ENCODE results near the gene ADCY7. TPM values are rescaled to one million over a fixed set of nuclear protein-coding genes. Genes with fewer than 3 reads are reported as not detected.
A peak's percentile ranks its signal among the peaks of the same experiment; 100 is the strongest.

The ADCY7 gene
- total RNA-seq, 1 donor from 2014 or later = 128 TPM

GRCh38 chr16:50326264-50326663, 59.9 kb downstream of the ADCY7 start:
- Mint-ChIP-seq H3K27me3 (no peaks in the 10 kb centered on the region), H3K4me3 (no peak overlapping the region), H3K4me1 (peaks cover 46% of the 10 kb centered on the region), H3K36me3 (ENCODE audit: low read depth) (peaks cover 82% of the 10 kb centered on the region), H3K27ac (no peak overlapping the region), H3K9me3 (no peaks in the 10 kb centered on the region)
- DNase-seq (no peak), ATAC-seq (ENCODE audit: low read depth) (no peak)
- POLR2A ChIA-PET = no interaction called here
- no peak for TF ChIP-seq CTCF (IDR thresholded peaks at IDR 0.05)
- CTCF ChIA-PET = interaction anchor here (0.9 to 6.7 kb wide), 17 partner anchors 8 to 480 kb away, joined by 3 to 117 read pairs (median 9); partner anchors contain the start of genes ADCY7 and CNEP1R1
- intact Hi-C loops (cut with micrococcal nuclease) = loop anchor here (2.0 to 5.0 kb wide), 5 partner anchors 13 to 79 kb away; partner anchors contain the start of gene BRD7

- ATAC-seq (ENCODE audit: low read depth) (peak; percentile 80), DNase-seq (no peak)
- Mint-ChIP-seq H3K27me3 (no peaks in the 10 kb centered on the region), H3K36me3 (ENCODE audit: low read depth) (peaks cover 83% of the 10 kb centered on the region), H3K4me3 (no peak overlapping the region), H3K9me3 (no peaks in the 10 kb centered on the region), H3K27ac (peak overlapping the region; percentile 68), H3K4me1 (peaks cover 53% of the 10 kb centered on the region)
- intact Hi-C loops (cut with micrococcal nuclease) = loop anchor here (1.0 to 5.0 kb wide), 9 partner anchors 8 to 420 kb away; partner anchors contain the start of gene BRD7
- TF ChIP-seq CTCF (IDR thresholded peaks at IDR 0.05) = no peak
- POLR2A ChIA-PET = interaction anchor here (1.0 to 1.4 kb wide), 4 partner anchors 11 to 53 kb away, joined by 3 to 9 read pairs (median 5); no protein-coding TSS in a partner anchor
- CTCF ChIA-PET = interaction anchor here (0.6 to 6.7 kb wide), 26 partner anchors 9 to 479 kb away, joined by 3 to 117 read pairs (median 6); partner anchors contain the start of genes ADCY7 and CNEP1R1
These were observed 60.6 kb downstream of the ADCY7 start for GRCh38 chr16:50326835-50327465.

DNA sequence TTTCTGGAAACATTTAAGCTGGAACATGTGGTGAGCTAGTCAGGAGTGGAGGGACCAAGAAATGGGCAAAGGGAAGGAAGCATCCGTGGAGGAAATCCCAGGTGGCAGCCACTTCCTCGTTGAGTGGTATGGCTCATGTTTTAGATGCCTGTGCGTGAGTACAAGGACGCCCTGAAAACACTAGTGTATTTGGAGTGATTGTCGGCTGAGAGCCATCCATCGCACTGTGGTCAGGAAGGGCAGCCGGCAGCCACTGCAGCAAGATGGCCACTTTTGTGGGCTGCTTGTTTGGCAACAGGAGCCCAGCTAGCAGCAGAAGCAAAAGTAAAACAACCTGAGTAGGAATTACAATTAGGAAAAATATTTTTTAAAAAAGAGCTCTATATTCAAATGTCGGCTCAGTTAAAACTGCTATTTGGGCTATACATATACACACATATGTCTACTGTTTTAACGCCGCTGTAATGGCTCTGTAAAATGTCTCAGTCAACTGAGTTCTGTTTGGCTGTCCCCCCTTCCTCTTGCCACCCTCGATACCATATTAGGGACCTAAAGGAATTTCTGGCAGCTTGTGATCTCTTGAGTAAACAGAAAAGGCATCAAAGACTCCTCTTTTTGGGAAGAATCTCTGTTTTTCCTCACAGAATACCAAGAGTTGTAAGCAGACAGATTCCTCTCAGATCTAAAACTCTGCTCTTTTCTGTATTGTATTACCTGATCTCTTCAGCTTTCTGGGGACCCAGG, 63.3 kb downstream of the ADCY7 start:
- ChIA-PET CTCF (interaction anchor here (0.7 to 6.7 kb wide), 4 partner anchors 25 to 336 kb away, joined by 3 to 117 read pairs (median 20); no protein-coding TSS in a partner anchor), POLR2A (interaction anchor here (0.8 to 1.5 kb wide), 2 partner anchors 9 to 55 kb away, joined by 4 to 5 read pairs; no protein-coding TSS in a partner anchor)
- intact Hi-C loops (cut with micrococcal nuclease) = loop anchor here (5.0 kb wide), 2 partner anchors 38 to 47 kb away; partner anchors contain the start of gene BRD7
- no peaks in the 10 kb centered on the region for H3K27me3 Mint-ChIP-seq
- H3K27ac Mint-ChIP-seq = peak overlapping the region; percentile 87
- peaks cover 4% of the 10 kb centered on the region for H3K9me3 Mint-ChIP-seq
- peaks cover 83% of the 10 kb centered on the region for H3K36me3 Mint-ChIP-seq (ENCODE audit: low read depth)
- TF ChIP-seq CTCF (IDR thresholded peaks at IDR 0.05) = no peak
- ATAC-seq (ENCODE audit: low read depth) (no peak), DNase-seq (no peak)
- H3K4me3 Mint-ChIP-seq = peak overlapping the region; percentile 19
- H3K4me1 Mint-ChIP-seq = peaks cover 66% of the 10 kb centered on the region

DNA sequence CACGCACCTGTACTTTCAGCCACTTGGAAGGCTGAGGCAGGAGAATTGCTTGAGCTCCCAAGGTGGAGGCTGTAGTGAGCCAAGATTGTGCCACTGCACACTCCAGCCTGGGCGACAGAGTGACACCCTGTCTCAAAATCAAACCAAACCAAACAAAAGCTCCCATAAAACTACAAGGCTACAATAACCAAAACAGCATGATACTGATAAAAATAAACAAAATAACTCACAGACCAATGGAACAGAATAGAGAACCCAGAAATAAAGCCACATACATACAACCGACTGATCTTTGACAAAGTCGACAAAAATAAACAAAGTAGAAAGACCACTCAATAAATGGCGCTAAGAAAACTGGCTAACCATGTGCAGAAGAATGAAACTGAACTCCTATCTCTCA, 65.2 kb downstream of the ADCY7 start:
- H3K9me3 Mint-ChIP-seq = peaks cover 4% of the 10 kb centered on the region
- intact Hi-C loops (cut with micrococcal nuclease) = no loop called here
- no peak overlapping the region for H3K4me3 Mint-ChIP-seq
- ATAC-seq (ENCODE audit: low read depth) (no peak), DNase-seq (no peak)
- H3K27me3 Mint-ChIP-seq = no peaks in the 10 kb centered on the region
- ChIA-PET CTCF (interaction anchor here (0.7 kb wide), 1 partner anchor 424 kb away, joined by 3 read pairs; no protein-coding TSS in a partner anchor), POLR2A (no interaction called here)
- no peak for TF ChIP-seq CTCF (IDR thresholded peaks at IDR 0.05)
- H3K27ac Mint-ChIP-seq = peak overlapping the region; percentile 62
- peaks cover 81% of the 10 kb centered on the region for H3K4me1 Mint-ChIP-seq
- H3K36me3 Mint-ChIP-seq (ENCODE audit: low read depth) = peaks cover 72% of the 10 kb centered on the region

GRCh38 chr16:50332599-50332998, 66.2 kb downstream of the ADCY7 start:
- Mint-ChIP-seq H3K36me3 (ENCODE audit: low read depth) (peaks cover 72% of the 10 kb centered on the region), H3K4me3 (no peak overlapping the region), H3K27me3 (no peaks in the 10 kb centered on the region), H3K9me3 (peaks cover 4% of the 10 kb centered on the region), H3K27ac (no peak overlapping the region), H3K4me1 (peaks cover 81% of the 10 kb centered on the region)
- ATAC-seq (ENCODE audit: low read depth) (no peak), DNase-seq (no peak)
- no peak for TF ChIP-seq CTCF (IDR thresholded peaks at IDR 0.05)
- ChIA-PET POLR2A (interaction anchor here (0.6 kb wide), 1 partner anchor 177 kb away, joined by 4 read pairs; no protein-coding TSS in a partner anchor), CTCF (no interaction called here)
- intact Hi-C loops (cut with micrococcal nuclease) = no loop called here

Data from activated B cell treated with CpG ODN at 0.5 μM for 24 hours (primary cell).